GM12874 (cell line): Measurements from ENCODE around the gene CCRL2.

Experiments
- TF ChIP-seq, protein P1 (sequence below): IDR thresholded peaks from 2 replicates; pipeline ENCODE4 v1.5.1; 2011; ENCODE audit warnings: low read depth, mild to moderate bottlenecking, control low read depth, low read length, moderate library complexity; ENCODE audit not compliant: insufficient read depth

The CCRL2 gene

DNA sequence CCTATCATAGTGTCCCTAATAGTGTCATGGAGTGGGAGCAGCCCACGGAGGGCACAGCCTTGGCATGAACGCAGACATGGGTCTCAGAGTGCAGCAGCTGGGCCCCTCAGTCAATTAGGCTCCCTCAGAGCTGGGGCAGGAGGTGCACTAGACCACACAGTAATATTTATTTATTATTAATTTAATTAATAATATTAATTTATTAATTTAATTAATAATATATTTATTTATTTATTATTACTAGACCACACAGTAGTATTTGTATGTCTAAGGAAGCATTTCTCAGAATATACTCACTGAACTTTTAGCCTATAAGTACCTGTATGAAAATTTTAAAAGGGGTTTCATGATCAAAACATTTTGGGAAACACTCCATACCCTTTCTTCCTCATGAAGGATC lies 5.5 kb upstream of the CCRL2 start:
- TF ChIP-seq, protein P1, sequence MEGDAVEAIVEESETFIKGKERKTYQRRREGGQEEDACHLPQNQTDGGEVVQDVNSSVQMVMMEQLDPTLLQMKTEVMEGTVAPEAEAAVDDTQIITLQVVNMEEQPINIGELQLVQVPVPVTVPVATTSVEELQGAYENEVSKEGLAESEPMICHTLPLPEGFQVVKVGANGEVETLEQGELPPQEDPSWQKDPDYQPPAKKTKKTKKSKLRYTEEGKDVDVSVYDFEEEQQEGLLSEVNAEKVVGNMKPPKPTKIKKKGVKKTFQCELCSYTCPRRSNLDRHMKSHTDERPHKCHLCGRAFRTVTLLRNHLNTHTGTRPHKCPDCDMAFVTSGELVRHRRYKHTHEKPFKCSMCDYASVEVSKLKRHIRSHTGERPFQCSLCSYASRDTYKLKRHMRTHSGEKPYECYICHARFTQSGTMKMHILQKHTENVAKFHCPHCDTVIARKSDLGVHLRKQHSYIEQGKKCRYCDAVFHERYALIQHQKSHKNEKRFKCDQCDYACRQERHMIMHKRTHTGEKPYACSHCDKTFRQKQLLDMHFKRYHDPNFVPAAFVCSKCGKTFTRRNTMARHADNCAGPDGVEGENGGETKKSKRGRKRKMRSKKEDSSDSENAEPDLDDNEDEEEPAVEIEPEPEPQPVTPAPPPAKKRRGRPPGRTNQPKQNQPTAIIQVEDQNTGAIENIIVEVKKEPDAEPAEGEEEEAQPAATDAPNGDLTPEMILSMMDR: no peak

- TF ChIP-seq, protein P1: no peak
Observed at GRCh38 chr3:46405301-46406019, 1.6 kb upstream of the CCRL2 start.

- TF ChIP-seq, protein P1: no peak
Observed at GRCh38 chr3:46406443-46406787, 644 bp upstream of the CCRL2 start.

DNA sequence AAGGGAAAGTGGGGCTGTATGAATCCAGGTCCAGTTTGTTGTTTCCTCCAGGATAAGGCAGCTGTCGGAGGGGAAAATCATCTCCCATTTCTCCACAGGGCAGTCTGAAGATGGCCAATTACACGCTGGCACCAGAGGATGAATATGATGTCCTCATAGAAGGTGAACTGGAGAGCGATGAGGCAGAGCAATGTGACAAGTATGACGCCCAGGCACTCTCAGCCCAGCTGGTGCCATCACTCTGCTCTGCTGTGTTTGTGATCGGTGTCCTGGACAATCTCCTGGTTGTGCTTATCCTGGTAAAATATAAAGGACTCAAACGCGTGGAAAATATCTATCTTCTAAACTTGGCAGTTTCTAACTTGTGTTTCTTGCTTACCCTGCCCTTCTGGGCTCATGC lies 911 bp downstream of the CCRL2 start:
- TF ChIP-seq, protein P1: no peak

- TF ChIP-seq, protein P1: no peak
Observed at GRCh38 chr3:46408853-46409252, 1.8 kb downstream of the CCRL2 start.

DNA sequence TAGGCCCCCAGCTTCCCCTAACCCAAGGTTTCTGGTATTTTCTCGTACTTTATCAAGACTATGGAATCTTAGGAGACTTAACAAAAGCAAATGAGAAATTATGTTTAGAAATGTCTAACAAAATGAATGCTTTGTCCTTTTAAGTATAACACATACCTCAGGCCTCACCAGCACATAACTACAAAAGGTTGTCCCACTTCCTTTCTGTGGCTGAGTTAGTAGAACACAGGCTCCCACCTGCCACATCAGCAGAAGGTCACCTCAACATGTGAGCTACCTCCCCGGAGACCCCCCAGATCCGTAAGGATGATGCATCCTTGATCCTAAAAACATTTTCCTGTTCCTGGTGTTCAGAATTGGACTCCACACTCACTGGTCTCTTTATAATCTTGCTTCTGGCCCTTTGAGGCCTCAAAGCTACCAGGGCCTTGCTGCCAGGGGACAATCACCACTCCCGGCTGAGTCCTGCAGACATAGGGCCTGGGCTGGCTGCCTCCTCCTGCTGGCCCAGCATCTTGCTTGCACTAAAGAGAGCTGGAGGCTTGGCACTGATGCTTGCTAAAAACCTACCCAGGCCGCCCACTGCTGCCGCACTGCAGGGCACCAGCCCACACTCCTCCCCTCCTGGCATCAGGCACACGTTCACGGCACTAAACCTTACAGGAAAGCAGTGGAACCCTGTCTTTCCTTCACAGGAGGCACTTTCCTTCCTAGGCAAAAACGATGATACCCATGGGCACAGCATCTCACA lies 2.9 kb downstream of the CCRL2 start:
- TF ChIP-seq, protein P1: no peak

DNA sequence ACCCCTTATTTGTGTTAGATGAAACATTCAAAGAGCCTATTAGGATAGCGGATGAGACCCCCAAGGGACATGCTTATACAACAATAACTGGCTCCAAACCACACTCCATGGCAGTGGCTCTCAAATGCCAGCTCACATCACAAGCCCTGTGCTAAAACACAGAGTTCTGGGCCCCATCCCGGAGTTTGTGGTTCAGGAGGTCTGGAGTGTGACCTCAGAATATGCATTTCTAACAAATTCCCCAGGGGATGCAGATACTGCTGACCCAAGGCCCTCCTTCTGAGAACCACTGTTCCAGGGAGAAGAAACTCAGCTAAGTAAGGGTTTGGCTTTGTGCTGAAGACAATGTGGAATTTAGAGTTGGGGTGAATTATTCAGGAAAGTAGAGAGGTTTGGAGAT lies 3.6 kb downstream of the CCRL2 start:
- TF ChIP-seq, protein P1: no peak
